ENCODE data around the gene RAB11A. TPM values are rescaled to one million over a fixed set of nuclear protein-coding genes. Genes with fewer than 3 reads are reported as not detected.
A peak's percentile ranks its signal among the peaks of the same experiment; 100 is the strongest.

Gene RAB11A
- total and polyA plus RNA-seq, 2 of the 13 experiments (the other 11 are each of a cell fraction or from before 2014, with no cell fraction given): 161 to 162 TPM

GRCh38 chr15:65916664-65917406 is 47.5 kb downstream of the RAB11A start (continued):
- no peak for TF ChIP-seq ZNF660 (CRISPR knock-in tag; IDR thresholded peaks at IDR 0.05; ENCODE audit: borderline replicate concordance, low read depth)
- peak; percentile 20; the same call in 1 of the 2 replicates for TF ChIP-seq BHLHE40 (IDR thresholded peaks at IDR 0.05; ENCODE audit: low read length)
- no peak for TF ChIP-seq DNMT3B (CRISPR knock-in tag; conservative IDR thresholded peaks at IDR 0.05)
- TF ChIP-seq, protein P1, sequence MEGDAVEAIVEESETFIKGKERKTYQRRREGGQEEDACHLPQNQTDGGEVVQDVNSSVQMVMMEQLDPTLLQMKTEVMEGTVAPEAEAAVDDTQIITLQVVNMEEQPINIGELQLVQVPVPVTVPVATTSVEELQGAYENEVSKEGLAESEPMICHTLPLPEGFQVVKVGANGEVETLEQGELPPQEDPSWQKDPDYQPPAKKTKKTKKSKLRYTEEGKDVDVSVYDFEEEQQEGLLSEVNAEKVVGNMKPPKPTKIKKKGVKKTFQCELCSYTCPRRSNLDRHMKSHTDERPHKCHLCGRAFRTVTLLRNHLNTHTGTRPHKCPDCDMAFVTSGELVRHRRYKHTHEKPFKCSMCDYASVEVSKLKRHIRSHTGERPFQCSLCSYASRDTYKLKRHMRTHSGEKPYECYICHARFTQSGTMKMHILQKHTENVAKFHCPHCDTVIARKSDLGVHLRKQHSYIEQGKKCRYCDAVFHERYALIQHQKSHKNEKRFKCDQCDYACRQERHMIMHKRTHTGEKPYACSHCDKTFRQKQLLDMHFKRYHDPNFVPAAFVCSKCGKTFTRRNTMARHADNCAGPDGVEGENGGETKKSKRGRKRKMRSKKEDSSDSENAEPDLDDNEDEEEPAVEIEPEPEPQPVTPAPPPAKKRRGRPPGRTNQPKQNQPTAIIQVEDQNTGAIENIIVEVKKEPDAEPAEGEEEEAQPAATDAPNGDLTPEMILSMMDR (CRISPR knock-in tag; IDR thresholded peaks at IDR 0.05): peak; percentile 98
- no peak for TF ChIP-seq HNRNPH1 (optimal IDR thresholded peaks at IDR 0.05; ENCODE audit: low read depth, low read length)
- TF ChIP-seq ZMYM4 (CRISPR knock-in tag; IDR thresholded peaks at IDR 0.05): peak; percentile 37; the same call in 1 of the 2 replicates
- no peak for TF ChIP-seq LCORL (IDR thresholded peaks at IDR 0.05)
- peak; percentile 41; the same call in 1 of the 2 replicates for TF ChIP-seq LCORL (CRISPR knock-in tag; IDR thresholded peaks at IDR 0.05)
- TF ChIP-seq FOXA3 (CRISPR knock-in tag; IDR thresholded peaks at IDR 0.05): peak; percentile 18; the same call in 1 of the 2 replicates
- TF ChIP-seq CHD4 (IDR thresholded peaks at IDR 0.05; ENCODE audit: borderline replicate concordance, low read length): no peak
- peak; percentile 46; the same call in 1 of the 2 replicates for TF ChIP-seq EED (CRISPR knock-in tag; IDR thresholded peaks at IDR 0.05)
- TF ChIP-seq MAF1 (CRISPR knock-in tag; IDR thresholded peaks at IDR 0.05; ENCODE audit: borderline replicate concordance): no peak
- TF ChIP-seq ZFP91 (CRISPR knock-in tag; IDR thresholded peaks at IDR 0.05; ENCODE audit: borderline replicate concordance): peak; percentile 59; the same call in 1 of the 2 replicates
- no peak for TF ChIP-seq ARNT2 (CRISPR knock-in tag; IDR thresholded peaks at IDR 0.05; ENCODE audit: low read depth)
- peak; percentile 57 for TF ChIP-seq XRCC5 (optimal IDR thresholded peaks at IDR 0.05; ENCODE audit: low read length)
- no peak for TF ChIP-seq KLF11 (CRISPR knock-in tag; IDR thresholded peaks at IDR 0.05)
- TF ChIP-seq ZNF879 (CRISPR knock-in tag; IDR thresholded peaks at IDR 0.05): no peak
- TF ChIP-seq, protein P2, sequence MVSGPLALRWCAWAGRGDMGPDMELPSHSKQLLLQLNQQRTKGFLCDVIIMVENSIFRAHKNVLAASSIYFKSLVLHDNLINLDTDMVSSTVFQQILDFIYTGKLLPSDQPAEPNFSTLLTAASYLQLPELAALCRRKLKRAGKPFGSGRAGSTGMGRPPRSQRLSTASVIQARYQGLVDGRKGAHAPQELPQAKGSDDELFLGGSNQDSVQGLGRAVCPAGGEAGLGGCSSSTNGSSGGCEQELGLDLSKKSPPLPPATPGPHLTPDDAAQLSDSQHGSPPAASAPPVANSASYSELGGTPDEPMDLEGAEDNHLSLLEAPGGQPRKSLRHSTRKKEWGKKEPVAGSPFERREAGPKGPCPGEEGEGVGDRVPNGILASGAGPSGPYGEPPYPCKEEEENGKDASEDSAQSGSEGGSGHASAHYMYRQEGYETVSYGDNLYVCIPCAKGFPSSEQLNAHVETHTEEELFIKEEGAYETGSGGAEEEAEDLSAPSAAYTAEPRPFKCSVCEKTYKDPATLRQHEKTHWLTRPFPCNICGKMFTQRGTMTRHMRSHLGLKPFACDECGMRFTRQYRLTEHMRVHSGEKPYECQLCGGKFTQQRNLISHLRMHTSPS (CRISPR knock-in tag; IDR thresholded peaks at IDR 0.05; ENCODE audit: low read depth): 0 out of 2 replicates have a peak, but pooled peaks have one; percentile 12
- TF ChIP-seq PITX1 (CRISPR knock-in tag; IDR thresholded peaks at IDR 0.05): peak; percentile 57; the same call in 1 of the 2 replicates
- peak; percentile 56; the same call in 1 of the 2 replicates for TF ChIP-seq REPIN1 (CRISPR knock-in tag; IDR thresholded peaks at IDR 0.05; ENCODE audit: borderline replicate concordance, low read depth)
- peak; percentile 29; the same call in 1 of the 2 replicates for TF ChIP-seq CBX5 (CRISPR knock-in tag; IDR thresholded peaks at IDR 0.05; ENCODE audit: borderline replicate concordance)
- TF ChIP-seq, protein P3, sequence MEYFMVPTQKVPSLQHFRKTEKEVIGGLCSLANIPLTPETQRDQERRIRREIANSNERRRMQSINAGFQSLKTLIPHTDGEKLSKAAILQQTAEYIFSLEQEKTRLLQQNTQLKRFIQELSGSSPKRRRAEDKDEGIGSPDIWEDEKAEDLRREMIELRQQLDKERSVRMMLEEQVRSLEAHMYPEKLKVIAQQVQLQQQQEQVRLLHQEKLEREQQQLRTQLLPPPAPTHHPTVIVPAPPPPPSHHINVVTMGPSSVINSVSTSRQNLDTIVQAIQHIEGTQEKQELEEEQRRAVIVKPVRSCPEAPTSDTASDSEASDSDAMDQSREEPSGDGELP (IDR thresholded peaks at IDR 0.05; ENCODE audit: borderline replicate concordance, low read depth): peak; percentile 16; the same call in 1 of the 2 replicates
- TF ChIP-seq, protein P4, sequence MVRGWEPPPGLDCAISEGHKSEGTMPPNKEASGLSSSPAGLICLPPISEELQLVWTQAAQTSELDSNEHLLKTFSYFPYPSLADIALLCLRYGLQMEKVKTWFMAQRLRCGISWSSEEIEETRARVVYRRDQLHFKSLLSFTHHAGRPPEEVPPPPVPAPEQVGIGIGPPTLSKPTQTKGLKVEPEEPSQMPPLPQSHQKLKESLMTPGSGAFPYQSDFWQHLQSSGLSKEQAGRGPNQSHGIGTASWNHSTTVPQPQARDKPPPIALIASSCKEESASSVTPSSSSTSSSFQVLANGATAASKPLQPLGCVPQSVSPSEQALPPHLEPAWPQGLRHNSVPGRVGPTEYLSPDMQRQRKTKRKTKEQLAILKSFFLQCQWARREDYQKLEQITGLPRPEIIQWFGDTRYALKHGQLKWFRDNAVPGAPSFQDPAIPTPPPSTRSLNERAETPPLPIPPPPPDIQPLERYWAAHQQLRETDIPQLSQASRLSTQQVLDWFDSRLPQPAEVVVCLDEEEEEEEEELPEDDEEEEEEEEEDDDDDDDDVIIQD (CRISPR knock-in tag; IDR thresholded peaks at IDR 0.05; ENCODE audit: low read depth): no peak

Data from HepG2 (cell line).